SK-N-SH (cell line): ENCODE results near the gene KRT78. TPM values are rescaled to one million over a fixed set of nuclear protein-coding genes. Genes with fewer than 3 reads are reported as not detected.

Experiments used
- CTCF ChIA-PET: fragments of 300-600, 350-600 bp; formaldehyde crosslinking; extraction: SDS; loops from one replicate; lab custom pipeline; 2021; lab: Yijun Ruan, JAX
- POLR2A ChIA-PET: fragments of 350-600 bp; sonication (Branson Sonifier 250); formaldehyde crosslinking; extraction: SDS; loops from one replicate; lab custom pipeline; 2020; ENCODE audit warnings: antibody characterized with exemption, inconsistent platforms; lab: Yijun Ruan, JAX
- DNase-seq: peaks from one replicate; pipeline ENCODE4 v3.0.0; 2012
- H2AFZ ChIP-seq: fragments of 200-600 bp; sonication (generic); 2 replicates; pipeline ENCODE4 v1.8.1; 2016; ENCODE audit warnings: antibody characterized with exemption, mild to moderate bottlenecking, low read depth
- H3F3A ChIP-seq: fragments of 200-600 bp; sonication (generic); replicated peaks from 2 replicates; pipeline ENCODE3; 2016; ENCODE audit warnings: antibody characterized with exemption, mild to moderate bottlenecking; ENCODE audit not compliant: insufficient read depth
- H3K27ac ChIP-seq, 2 experiments: fragments of 200-500 bp in 1 of 2; fragments of 200-600 bp in 1 of 2; sonication (Bioruptor generic) in 1 of 2; sonication (generic), shearing (Covaris generic) in 1 of 2; 2 replicates each; pipeline versions ENCODE4 v1.5.1 to v1.6.1; 2014 to 2016; ENCODE audit warnings: low read depth in 2 of 2, inconsistent platforms in 1 of 2, low read length in 1 of 2, mild to moderate bottlenecking in 1 of 2, mixed read lengths in 1 of 2
- H3K27me3 ChIP-seq: fragments of 200-600 bp; sonication (generic), shearing (Covaris generic); 2 replicates; pipeline ENCODE4 v1.6.1; 2016; ENCODE audit warnings: mixed run types; ENCODE audit not compliant: insufficient read depth
- H3K36me3 ChIP-seq, 2 experiments: fragments of 200-500 bp in 1 of 2; fragments of 200-600 bp in 1 of 2; sonication (Bioruptor generic) in 1 of 2; sonication (generic) in 1 of 2; replicated peaks in 1 of 2; 2 replicates each; pipeline versions ENCODE3 to v1.5.1; 2014 to 2016; ENCODE audit warnings: low read length in 1 of 2, mild to moderate bottlenecking in 1 of 2; ENCODE audit not compliant: insufficient read depth in 2 of 2, control insufficient read depth in 1 of 2
- H3K4me1 ChIP-seq, 2 experiments: fragments of 200-500 bp in 1 of 2; fragments of 200-600 bp in 1 of 2; sonication (Bioruptor generic) in 1 of 2; sonication (generic), shearing (Covaris generic) in 1 of 2; 2 replicates each; pipeline versions ENCODE4 v1.5.1 to v1.6.1; 2014 to 2016; ENCODE audit warnings: low read depth in 1 of 2, low read length in 1 of 2, mixed run types in 1 of 2; ENCODE audit not compliant: insufficient read depth in 2 of 2, control insufficient read depth in 1 of 2
- H3K4me2 ChIP-seq: fragments of 200-600 bp; sonication (generic), shearing (Covaris generic); 2 replicates; pipeline ENCODE4 v1.6.1; 2017; ENCODE audit warnings: mixed run types
- H3K4me3 ChIP-seq, 2 experiments: fragments of 200-500 bp in 1 of 2; fragments of 200-600 bp in 1 of 2; sonication (Bioruptor generic) in 1 of 2; sonication (generic), shearing (Covaris generic) in 1 of 2; 2 replicates each; pipeline versions ENCODE4 v1.5.1 to v1.8.1; 2014 to 2016; ENCODE audit warnings: low read depth in 2 of 2, inconsistent platforms in 1 of 2, low read length in 1 of 2, mild to moderate bottlenecking in 1 of 2, mixed read lengths in 1 of 2, moderate library complexity in 1 of 2
- H3K79me2 ChIP-seq: fragments of 200-600 bp; sonication (generic); 2 replicates; pipeline ENCODE4 v1.8.1; 2017; ENCODE audit warnings: mild to moderate bottlenecking; ENCODE audit not compliant: insufficient read depth
- H3K9ac ChIP-seq: fragments of 200-600 bp; sonication (generic); 2 replicates; pipeline ENCODE4 v1.6.1; 2017; ENCODE audit warnings: mixed run types
- H3K9me2 ChIP-seq: fragments of 200-600 bp; sonication (generic); 2 replicates; pipeline ENCODE4 v1.6.1; 2017; ENCODE audit warnings: mixed run types
- H3K9me3 ChIP-seq: fragments of 200-600 bp; sonication (generic); 2 replicates; pipeline ENCODE4 v1.6.1; 2017; ENCODE audit warnings: mixed run types, mild to moderate bottlenecking, moderate library complexity
- H4K20me1 ChIP-seq: fragments of 200-600 bp; sonication (generic); 2 replicates; pipeline ENCODE4 v1.6.1; 2017; ENCODE audit warnings: mild to moderate bottlenecking, mixed run types; ENCODE audit not compliant: insufficient read depth
- CHD2 ChIP-seq: fragments of 150-350 bp; IDR thresholded peaks from 2 replicates; pipeline ENCODE4 v1.6.1; 2018; ENCODE audit warnings: low read length; ENCODE audit not compliant: partially characterized antibody
- EP300 ChIP-seq, 2 experiments: IDR thresholded peaks; 2 replicates each; pipeline versions ENCODE4 v1.4.0 to v1.6.1; 2012; ENCODE audit warnings: borderline replicate concordance in 1 of 2, low read depth in 1 of 2, low read length in 1 of 2
- GABPA ChIP-seq: IDR thresholded peaks from 2 replicates; pipeline ENCODE4 v1.4.0; 2012; ENCODE audit warnings: low read depth, mild to moderate bottlenecking
- MEF2A ChIP-seq: IDR thresholded peaks from 2 replicates; pipeline ENCODE4 v1.4.0; 2012; ENCODE audit warnings: low read depth, borderline replicate concordance
- MXI1 ChIP-seq: IDR thresholded peaks from 2 replicates; pipeline ENCODE4 v1.6.1; 2012; ENCODE audit warnings: mild to moderate bottlenecking, low read depth, low read length, improper control_type of control experiment
- NFIC ChIP-seq: IDR thresholded peaks from 2 replicates; pipeline ENCODE4 v1.4.0; 2012; ENCODE audit warnings: borderline replicate concordance
- POLR2AphosphoS5 ChIP-seq: IDR thresholded peaks from 2 replicates; pipeline ENCODE4 v1.6.1; 2012; ENCODE audit warnings: low read depth, low read length
- RAD21 ChIP-seq: IDR thresholded peaks from 2 replicates; pipeline ENCODE4 v1.6.1; 2012; ENCODE audit warnings: mild to moderate bottlenecking, low read length
- RFX5 ChIP-seq: IDR thresholded peaks from 2 replicates; pipeline ENCODE4 v1.6.1; 2012; ENCODE audit warnings: mild to moderate bottlenecking, improper control_type of control experiment, low read length
- RXRA ChIP-seq: IDR thresholded peaks from 2 replicates; pipeline ENCODE4 v1.4.0; 2012; ENCODE audit warnings: low read depth, mild to moderate bottlenecking, borderline replicate concordance
- SMC3 ChIP-seq: IDR thresholded peaks from 2 replicates; pipeline ENCODE4 v1.6.1; 2012; ENCODE audit warnings: low read depth, low read length, improper control_type of control experiment
- TAF1 ChIP-seq: IDR thresholded peaks from 2 replicates; pipeline ENCODE4 v1.6.1; 2012; ENCODE audit warnings: low read depth, mild to moderate bottlenecking, low read length, moderate library complexity, borderline replicate concordance
- TCF12 ChIP-seq: IDR thresholded peaks from 2 replicates; pipeline ENCODE4 v1.4.0; 2012
- WGBS: methylation state at CpG from one replicate; pipeline ENCODE4 v1.1.6; 2017; ENCODE audit warnings: low lambda C conversion rate; 5-methylcytosine and 5-hydroxymethylcytosine counted together
- polyA plus RNA-seq, 3 experiments: library from polyadenylated mRNA; depleted of rRNA; stranded (reverse); fragments of >200 nt; gene quantifications; 2 replicates each; pipeline ENCODE4 v1.2.3, GENCODE V29; 2012
- TF ChIP-seq, protein P1 (sequence below): IDR thresholded peaks from 2 replicates; pipeline ENCODE4 v1.4.0; 2012; ENCODE audit warnings: low read depth
- TF ChIP-seq, protein P2 (sequence below): fragments of 150-350 bp; IDR thresholded peaks from 2 replicates; pipeline ENCODE4 v1.6.1; 2017; ENCODE audit warnings: antibody characterized with exemption, low read length, low read depth, borderline replicate concordance
- TF ChIP-seq, protein P3 (sequence below): IDR thresholded peaks from 2 replicates; pipeline ENCODE4; 2012
- TF ChIP-seq, protein P4 (sequence below): IDR thresholded peaks from 2 replicates; pipeline ENCODE4 v1.4.0; 2012; ENCODE audit warnings: low read depth, borderline replicate concordance
- TF ChIP-seq, protein P5 (sequence below): IDR thresholded peaks from 2 replicates; pipeline ENCODE4 v1.4.0; 2012; ENCODE audit warnings: low read depth, borderline replicate concordance

KRT78 gene
- polyA plus RNA-seq, 1 of the 3 experiments (the other 2 are of a cell fraction) = not detected

DNA sequence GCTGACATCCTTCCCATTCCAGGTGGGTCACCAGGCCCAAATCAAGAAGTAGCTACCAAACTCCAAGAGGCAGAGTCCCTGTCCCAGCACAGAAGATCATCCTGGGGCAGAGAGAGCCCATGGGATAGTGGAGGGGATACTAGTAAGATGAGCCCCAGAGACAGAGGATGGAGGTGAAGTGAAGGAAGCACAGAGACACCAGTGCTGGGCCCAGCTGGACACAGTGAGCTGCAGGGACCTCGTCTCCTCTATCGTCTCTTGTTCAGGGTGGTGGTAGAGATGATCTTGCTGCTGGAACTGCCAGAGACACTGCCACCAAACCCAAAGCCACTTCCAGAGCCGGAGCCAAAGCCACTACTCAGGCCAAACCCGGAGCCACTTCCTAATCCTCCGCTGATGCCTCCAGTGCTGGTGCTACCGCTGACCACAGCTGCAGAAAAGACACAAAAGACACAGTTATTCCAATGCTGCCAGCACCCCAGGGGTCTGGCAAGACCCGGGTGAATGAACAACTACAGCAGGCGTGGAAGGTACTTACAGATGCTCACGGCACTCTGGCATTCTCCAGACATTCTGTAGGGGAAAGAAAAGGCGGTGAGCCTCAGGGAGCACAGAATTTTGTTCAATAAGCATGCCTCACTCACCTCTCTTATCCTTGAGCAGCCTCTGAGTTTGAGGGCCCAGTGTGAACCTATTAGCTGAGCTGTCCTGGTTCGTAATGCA is 41.8 kb downstream of the KRT78 start:
- peaks cover 22% of the 10 kb centered on the region; the same call in 1 of the 2 replicates for H3K27me3 ChIP-seq
- H3K9ac ChIP-seq = no peak overlapping the region
- CTCF ChIA-PET = interaction anchor here (1.4 to 2.0 kb wide), 2 partner anchors 73 to 78 kb away, joined by 4 to 6 read pairs; no protein-coding TSS in a partner anchor
- no peaks in the 10 kb centered on the region for H3K36me3 ChIP-seq
- H3K4me3 ChIP-seq = no peak overlapping the region
- no peak for DNase-seq
- no peaks in the 10 kb centered on the region for H3K79me2 ChIP-seq
- no peak overlapping the region for H2AFZ ChIP-seq
- no peaks in the 10 kb centered on the region for H3F3A ChIP-seq
- H3K27ac ChIP-seq = no peak overlapping the region
- H3K4me2 ChIP-seq = no peak overlapping the region
- POLR2A ChIA-PET = no interaction called here
- no peaks in the 10 kb centered on the region for H3K9me2 ChIP-seq
- no peaks in the 10 kb centered on the region for H4K20me1 ChIP-seq
- 43% methylated on average over 7 of the region's 11 CpGs for WGBS
- no peaks in the 10 kb centered on the region for H3K4me1 ChIP-seq
- TF ChIP-seq CHD2 (no peak), EP300 (IDR thresholded peaks at IDR 0.05; ENCODE audit: borderline replicate concordance in 1 of 2, low read depth in 1 of 2, low read length in 1 of 2) (no peak), POLR2AphosphoS5 (no peak), RFX5 (no peak), NFIC (no peak), SMC3 (no peak), MXI1 (no peak), RAD21 (no peak)
- TF ChIP-seq, protein P1, sequence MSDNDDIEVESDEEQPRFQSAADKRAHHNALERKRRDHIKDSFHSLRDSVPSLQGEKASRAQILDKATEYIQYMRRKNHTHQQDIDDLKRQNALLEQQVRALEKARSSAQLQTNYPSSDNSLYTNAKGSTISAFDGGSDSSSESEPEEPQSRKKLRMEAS = no peak
- TF ChIP-seq, protein P2, sequence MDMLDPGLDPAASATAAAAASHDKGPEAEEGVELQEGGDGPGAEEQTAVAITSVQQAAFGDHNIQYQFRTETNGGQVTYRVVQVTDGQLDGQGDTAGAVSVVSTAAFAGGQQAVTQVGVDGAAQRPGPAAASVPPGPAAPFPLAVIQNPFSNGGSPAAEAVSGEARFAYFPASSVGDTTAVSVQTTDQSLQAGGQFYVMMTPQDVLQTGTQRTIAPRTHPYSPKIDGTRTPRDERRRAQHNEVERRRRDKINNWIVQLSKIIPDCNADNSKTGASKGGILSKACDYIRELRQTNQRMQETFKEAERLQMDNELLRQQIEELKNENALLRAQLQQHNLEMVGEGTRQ = no peak
- H3K9me3 ChIP-seq = no peaks in the 10 kb centered on the region

DNA sequence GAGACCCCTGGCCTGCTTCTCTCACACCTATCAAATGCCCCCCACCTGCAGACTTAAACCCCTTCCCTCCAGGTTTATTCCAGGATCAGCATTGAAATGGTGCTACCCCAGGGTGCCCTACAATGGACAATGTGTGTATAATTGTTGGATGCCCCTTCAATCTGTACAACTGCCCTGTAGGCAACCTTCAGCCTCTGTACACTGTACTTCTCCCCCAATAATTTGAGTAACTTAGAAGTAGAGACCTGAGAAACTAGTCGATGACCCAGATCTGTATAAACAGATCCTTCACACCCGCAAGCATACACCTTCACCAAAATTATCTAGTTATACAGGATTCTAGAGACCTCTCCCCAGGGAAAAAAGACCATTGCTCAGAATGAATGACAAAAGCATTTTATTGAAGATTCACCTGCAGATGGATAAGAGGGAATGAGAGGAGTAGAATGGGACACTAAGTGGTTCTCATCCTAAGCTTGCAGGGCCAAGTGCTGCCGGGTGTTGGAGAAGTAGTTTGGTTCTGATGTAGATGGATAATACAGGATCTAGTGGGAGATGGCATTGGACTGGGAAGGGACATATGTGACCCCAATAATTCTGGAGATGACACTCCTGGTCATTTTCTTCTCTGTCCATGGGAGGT is 42.5 kb downstream of the KRT78 start:
- Histone ChIP-seq H2AFZ (no peak overlapping the region), H3K79me2 (no peaks in the 10 kb centered on the region), H3K27ac (no peak overlapping the region), H3K4me2 (no peak overlapping the region), H3K36me3 (no peaks in the 10 kb centered on the region), H3K4me1 (no peaks in the 10 kb centered on the region), H4K20me1 (no peaks in the 10 kb centered on the region), H3F3A (no peaks in the 10 kb centered on the region), H3K4me3 (no peak overlapping the region), H3K9ac (no peak overlapping the region), H3K27me3 (peaks cover 22% of the 10 kb centered on the region; the same call in 1 of the 2 replicates), H3K9me2 (no peaks in the 10 kb centered on the region), H3K9me3 (no peaks in the 10 kb centered on the region)
- 44% methylated on average over 3 of the region's 3 CpGs for WGBS
- DNase-seq = no peak
- POLR2A ChIA-PET = no interaction called here
- CTCF ChIA-PET = interaction anchor here (1.1 to 2.0 kb wide), 2 partner anchors 12 to 79 kb away, joined by 4 to 6 read pairs; no protein-coding TSS in a partner anchor
- TF ChIP-seq, protein P3, sequence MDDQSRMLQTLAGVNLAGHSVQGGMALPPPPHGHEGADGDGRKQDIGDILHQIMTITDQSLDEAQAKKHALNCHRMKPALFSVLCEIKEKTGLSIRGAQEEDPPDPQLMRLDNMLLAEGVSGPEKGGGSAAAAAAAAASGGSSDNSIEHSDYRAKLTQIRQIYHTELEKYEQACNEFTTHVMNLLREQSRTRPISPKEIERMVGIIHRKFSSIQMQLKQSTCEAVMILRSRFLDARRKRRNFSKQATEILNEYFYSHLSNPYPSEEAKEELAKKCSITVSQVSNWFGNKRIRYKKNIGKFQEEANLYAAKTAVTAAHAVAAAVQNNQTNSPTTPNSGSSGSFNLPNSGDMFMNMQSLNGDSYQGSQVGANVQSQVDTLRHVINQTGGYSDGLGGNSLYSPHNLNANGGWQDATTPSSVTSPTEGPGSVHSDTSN = no peak
- TF ChIP-seq RXRA (no peak), RFX5 (no peak), SMC3 (no peak), TCF12 (no peak), RAD21 (no peak), MEF2A (no peak), TAF1 (no peak), GABPA (no peak)
- TF ChIP-seq, protein P4, sequence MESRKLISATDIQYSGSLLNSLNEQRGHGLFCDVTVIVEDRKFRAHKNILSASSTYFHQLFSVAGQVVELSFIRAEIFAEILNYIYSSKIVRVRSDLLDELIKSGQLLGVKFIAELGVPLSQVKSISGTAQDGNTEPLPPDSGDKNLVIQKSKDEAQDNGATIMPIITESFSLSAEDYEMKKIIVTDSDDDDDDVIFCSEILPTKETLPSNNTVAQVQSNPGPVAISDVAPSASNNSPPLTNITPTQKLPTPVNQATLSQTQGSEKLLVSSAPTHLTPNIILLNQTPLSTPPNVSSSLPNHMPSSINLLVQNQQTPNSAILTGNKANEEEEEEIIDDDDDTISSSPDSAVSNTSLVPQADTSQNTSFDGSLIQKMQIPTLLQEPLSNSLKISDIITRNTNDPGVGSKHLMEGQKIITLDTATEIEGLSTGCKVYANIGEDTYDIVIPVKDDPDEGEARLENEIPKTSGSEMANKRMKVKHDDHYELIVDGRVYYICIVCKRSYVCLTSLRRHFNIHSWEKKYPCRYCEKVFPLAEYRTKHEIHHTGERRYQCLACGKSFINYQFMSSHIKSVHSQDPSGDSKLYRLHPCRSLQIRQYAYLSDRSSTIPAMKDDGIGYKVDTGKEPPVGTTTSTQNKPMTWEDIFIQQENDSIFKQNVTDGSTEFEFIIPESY = no peak
- TF ChIP-seq, protein P5, sequence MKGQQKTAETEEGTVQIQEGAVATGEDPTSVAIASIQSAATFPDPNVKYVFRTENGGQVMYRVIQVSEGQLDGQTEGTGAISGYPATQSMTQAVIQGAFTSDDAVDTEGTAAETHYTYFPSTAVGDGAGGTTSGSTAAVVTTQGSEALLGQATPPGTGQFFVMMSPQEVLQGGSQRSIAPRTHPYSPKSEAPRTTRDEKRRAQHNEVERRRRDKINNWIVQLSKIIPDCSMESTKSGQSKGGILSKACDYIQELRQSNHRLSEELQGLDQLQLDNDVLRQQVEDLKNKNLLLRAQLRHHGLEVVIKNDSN = no peak
